Caco-2 (cell line): ENCODE measurements around the gene NPAS3. TPM values are rescaled to one million over a fixed set of nuclear protein-coding genes. Genes with fewer than 3 reads are reported as not detected.

Experiments
- BruUV-seq: library from RNA; stranded (reverse); fragments of 400-500 nt; replicated peaks from 2 replicates; lab custom pipeline; 2021; lab: Mats Ljungman, UMichigan
- CTCF ChIA-PET: fragments of 300-600 bp; sonication (Branson Sonifier 250); formaldehyde crosslinking; loops from one replicate; lab custom pipeline; 2022; ENCODE audit warnings: antibody characterized with exemption; lab: Charles Lee
- POLR2A ChIA-PET: fragments of 300-600 bp; sonication (Branson Sonifier 250); formaldehyde crosslinking; loops from one replicate; lab custom pipeline; 2022; ENCODE audit warnings: antibody characterized with exemption; lab: Charles Lee
- DNase-seq, 2 experiments: peaks; one replicate each; pipeline versions ENCODE4 v3.0.0 to v3.0.0-alpha.2; 2020 to 2022
- H3K27me3 ChIP-seq: replicated peaks from 2 replicates; pipeline ENCODE4 v1.6.0; 2011; ENCODE audit warnings: low read length; ENCODE audit not compliant: control insufficient read depth, insufficient read depth
- H3K36me3 ChIP-seq: 2 replicates; pipeline ENCODE4 v1.5.1; 2011; ENCODE audit warnings: low read length; ENCODE audit not compliant: control insufficient read depth, insufficient read depth
- H3K4me1 ChIP-seq: fragments of 250-450 bp; sonication (Bioruptor Pico); 2 replicates; pipeline ENCODE4 v1.5.1; 2020; ENCODE audit warnings: mild to moderate bottlenecking
- H3K4me3 ChIP-seq: 2 replicates; pipeline ENCODE4 v1.5.1; 2011; ENCODE audit warnings: low read depth, mild to moderate bottlenecking, control low read depth, low read length
- H3K9me3 ChIP-seq: fragments of 250-450 bp; sonication (Bioruptor Pico); 2 replicates; pipeline ENCODE4 v1.5.1; 2020; ENCODE audit warnings: mild to moderate bottlenecking, moderate library complexity
- H3K27ac Mint-ChIP-seq: one replicate; pipeline ENCODE4 v1.8.0; 2022; ENCODE audit warnings: mixed read lengths; ENCODE audit not compliant: unreplicated experiment
- H3K27me3 Mint-ChIP-seq: one replicate; pipeline ENCODE4 v1.8.0; 2022; ENCODE audit warnings: mixed read lengths; ENCODE audit not compliant: insufficient read depth, unreplicated experiment
- H3K36me3 Mint-ChIP-seq: one replicate; pipeline ENCODE4 v1.8.0; 2022; ENCODE audit warnings: mild to moderate bottlenecking, mixed read lengths; ENCODE audit not compliant: insufficient read depth, unreplicated experiment
- H3K4me1 Mint-ChIP-seq: one replicate; pipeline ENCODE4 v1.8.0; 2022; ENCODE audit warnings: low read depth, mixed read lengths; ENCODE audit not compliant: unreplicated experiment
- H3K4me3 Mint-ChIP-seq: one replicate; pipeline ENCODE4 v1.8.0; 2022; ENCODE audit warnings: mild to moderate bottlenecking, moderate library complexity, mixed read lengths; ENCODE audit not compliant: unreplicated experiment
- H3K9me3 Mint-ChIP-seq: one replicate; pipeline ENCODE4 v1.8.0; 2022; ENCODE audit warnings: mixed read lengths; ENCODE audit not compliant: unreplicated experiment
- CTCF ChIP-seq, 2 experiments: fragments of 200-600 bp in 1 of 2; IDR thresholded peaks; 1 replicate in 1 of 2; 2 replicates in 1 of 2; pipeline versions ENCODE4 v1.5.1 to v1.8.0; 2011 to 2022; ENCODE audit warnings: antibody characterized with exemption in 1 of 2, control low read depth in 1 of 2, inconsistent platforms in 1 of 2, low read depth in 1 of 2, low read length in 1 of 2, mild to moderate bottlenecking in 1 of 2, moderate library complexity in 1 of 2; ENCODE audit not compliant: insufficient read depth in 1 of 2, severe bottlenecking in 1 of 2, unreplicated experiment in 1 of 2
- intact Hi-C: fragments of 100-400 bp; cut with micrococcal nuclease; formaldehyde crosslinking; loops from one replicate; pipeline ENCODE4 v1.10.0; 2022; ENCODE audit not compliant: unreplicated experiment
- total RNA-seq: library from RNA; stranded (reverse); gene quantifications from 2 replicates; pipeline ENCODE4 v1.2.3, GENCODE V29; 2022

Gene NPAS3
- total RNA-seq, 1 experiment from 2014 or later, result not detected

DNA sequence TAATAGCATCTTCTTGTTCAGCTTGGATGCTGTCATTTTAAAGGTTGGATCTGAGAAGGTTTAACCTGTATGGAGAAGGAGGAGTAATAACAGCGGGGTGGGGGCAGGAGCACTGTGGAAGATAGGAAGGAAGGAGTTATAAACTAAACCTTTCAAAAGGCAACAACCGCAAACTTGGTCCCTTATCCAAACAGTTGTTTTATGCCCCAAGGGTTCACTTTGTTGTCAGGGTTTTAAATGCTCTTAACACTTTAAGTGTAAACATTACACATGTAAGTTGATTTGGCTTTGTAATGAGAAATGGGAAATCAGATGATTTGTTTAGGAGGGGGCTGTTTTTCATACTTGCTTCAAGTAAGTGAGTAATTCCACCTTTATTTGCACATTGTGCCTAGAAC, 3.0 kb downstream of the NPAS3 start:
- POLR2A ChIA-PET, result no interaction called here
- Histone ChIP-seq H3K36me3 (no peaks in the 10 kb centered on the region), H3K27me3 (peaks cover 4% of the 10 kb centered on the region), H3K9me3 (no peaks in the 10 kb centered on the region), H3K4me3 (no peak overlapping the region), H3K4me1 (no peaks in the 10 kb centered on the region)
- BruUV-seq, result no TSS peak
- DNase-seq, result no peak
- CTCF ChIA-PET, result no interaction called here
- intact Hi-C loops, result no loop called here
- Mint-ChIP-seq H3K9me3 (no peaks in the 10 kb centered on the region), H3K4me3 (no peak overlapping the region), H3K27ac (no peak overlapping the region), H3K27me3 (peaks cover 34% of the 10 kb centered on the region), H3K36me3 (no peaks in the 10 kb centered on the region), H3K4me1 (peaks cover 18% of the 10 kb centered on the region)
- no peak for TF ChIP-seq CTCF (IDR thresholded peaks at IDR 0.05; ENCODE audit: insufficient read depth in 1 of 2, low read depth in 1 of 2, low read length in 1 of 2, severe bottlenecking in 1 of 2, unreplicated experiment in 1 of 2)

DNA sequence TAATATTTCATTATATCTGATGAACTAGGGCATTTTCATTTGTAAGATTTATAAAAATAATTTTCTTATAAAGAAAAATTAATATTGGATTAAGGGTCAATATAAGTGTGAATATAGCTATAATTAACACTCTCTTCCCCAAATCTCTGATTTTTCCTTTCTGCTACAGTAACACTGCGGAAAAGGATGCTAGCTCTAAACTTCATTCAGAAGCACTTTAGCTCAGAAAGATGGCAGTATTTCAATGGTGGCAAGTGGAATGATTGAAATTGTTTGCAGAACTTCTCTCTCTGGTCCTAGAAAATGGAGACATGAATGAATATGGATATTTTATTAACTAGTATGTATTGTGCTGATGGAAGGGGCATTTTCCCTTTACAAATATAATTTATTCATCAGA, 8.4 kb downstream of the NPAS3 start:
- ChIA-PET CTCF (no interaction called here), POLR2A (no interaction called here)
- BruUV-seq, result no TSS peak
- no peak overlapping the region for H3K27ac Mint-ChIP-seq
- Histone ChIP-seq H3K27me3 (no peaks in the 10 kb centered on the region), H3K4me1 (no peaks in the 10 kb centered on the region), H3K9me3 (no peaks in the 10 kb centered on the region), H3K4me3 (no peak overlapping the region), H3K36me3 (no peaks in the 10 kb centered on the region)
- peaks cover 15% of the 10 kb centered on the region for H3K27me3 Mint-ChIP-seq
- DNase-seq, result no peak
- no peaks in the 10 kb centered on the region for H3K4me1 Mint-ChIP-seq
- H3K4me3 Mint-ChIP-seq, result no peak overlapping the region
- H3K36me3 Mint-ChIP-seq, result no peaks in the 10 kb centered on the region
- intact Hi-C loops, result no loop called here
- TF ChIP-seq CTCF (IDR thresholded peaks at IDR 0.05; ENCODE audit: insufficient read depth in 1 of 2, low read depth in 1 of 2, low read length in 1 of 2, severe bottlenecking in 1 of 2, unreplicated experiment in 1 of 2), result no peak
- H3K9me3 Mint-ChIP-seq, result no peaks in the 10 kb centered on the region

DNA sequence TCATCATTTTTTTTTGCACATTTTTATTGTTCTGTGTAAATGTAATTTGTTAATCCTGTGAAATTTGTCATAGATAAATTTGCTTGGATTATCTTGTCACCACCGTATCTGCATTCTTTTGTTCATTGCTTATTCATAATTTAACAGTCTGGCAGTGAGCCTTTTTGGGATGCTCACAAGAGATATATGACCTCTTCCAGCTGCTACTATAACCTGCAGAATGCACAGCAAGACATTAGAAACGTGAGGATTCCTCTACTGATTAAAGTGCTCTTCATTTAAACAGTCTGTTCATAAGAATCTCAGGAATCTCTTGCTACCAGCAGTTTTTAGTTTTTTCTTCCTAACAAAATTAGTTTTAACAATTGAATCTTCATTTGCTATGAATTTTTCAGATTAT, 9.1 kb downstream of the NPAS3 start:
- H3K36me3 ChIP-seq, result no peaks in the 10 kb centered on the region
- CTCF ChIA-PET, result no interaction called here
- no peak for TF ChIP-seq CTCF (IDR thresholded peaks at IDR 0.05; ENCODE audit: insufficient read depth in 1 of 2, low read depth in 1 of 2, low read length in 1 of 2, severe bottlenecking in 1 of 2, unreplicated experiment in 1 of 2)
- no peaks in the 10 kb centered on the region for H3K9me3 Mint-ChIP-seq
- intact Hi-C loops, result no loop called here
- POLR2A ChIA-PET, result no interaction called here
- no peaks in the 10 kb centered on the region for H3K4me1 ChIP-seq
- BruUV-seq, result no TSS peak
- H3K4me3 ChIP-seq, result no peak overlapping the region
- H3K4me3 Mint-ChIP-seq, result no peak overlapping the region
- H3K36me3 Mint-ChIP-seq, result no peaks in the 10 kb centered on the region
- H3K27me3 ChIP-seq, result no peaks in the 10 kb centered on the region
- no peak overlapping the region for H3K27ac Mint-ChIP-seq
- no peaks in the 10 kb centered on the region for H3K4me1 Mint-ChIP-seq
- peaks cover 15% of the 10 kb centered on the region for H3K27me3 Mint-ChIP-seq
- DNase-seq, result no peak
- no peaks in the 10 kb centered on the region for H3K9me3 ChIP-seq
